GM18861 (cell line): ENCODE data around the gene CCDC136.

Source experiments
- ATAC-seq: cut with Tn5 transposase; IDR thresholded peaks from one replicate; pipeline ENCODE4 v1.9.1; 2021; ENCODE audit not compliant: unreplicated experiment

Gene CCDC136

GRCh38 chr7:128830231-128831177 is 38.7 kb downstream of the CCDC136 start, which contains the start of gene FLNC:
Gene FLNC (plus strand): TSS chr7:128830406. CDS start chr7:128830638, 232 bp downstream.
- ATAC-seq: no peak

DNA sequence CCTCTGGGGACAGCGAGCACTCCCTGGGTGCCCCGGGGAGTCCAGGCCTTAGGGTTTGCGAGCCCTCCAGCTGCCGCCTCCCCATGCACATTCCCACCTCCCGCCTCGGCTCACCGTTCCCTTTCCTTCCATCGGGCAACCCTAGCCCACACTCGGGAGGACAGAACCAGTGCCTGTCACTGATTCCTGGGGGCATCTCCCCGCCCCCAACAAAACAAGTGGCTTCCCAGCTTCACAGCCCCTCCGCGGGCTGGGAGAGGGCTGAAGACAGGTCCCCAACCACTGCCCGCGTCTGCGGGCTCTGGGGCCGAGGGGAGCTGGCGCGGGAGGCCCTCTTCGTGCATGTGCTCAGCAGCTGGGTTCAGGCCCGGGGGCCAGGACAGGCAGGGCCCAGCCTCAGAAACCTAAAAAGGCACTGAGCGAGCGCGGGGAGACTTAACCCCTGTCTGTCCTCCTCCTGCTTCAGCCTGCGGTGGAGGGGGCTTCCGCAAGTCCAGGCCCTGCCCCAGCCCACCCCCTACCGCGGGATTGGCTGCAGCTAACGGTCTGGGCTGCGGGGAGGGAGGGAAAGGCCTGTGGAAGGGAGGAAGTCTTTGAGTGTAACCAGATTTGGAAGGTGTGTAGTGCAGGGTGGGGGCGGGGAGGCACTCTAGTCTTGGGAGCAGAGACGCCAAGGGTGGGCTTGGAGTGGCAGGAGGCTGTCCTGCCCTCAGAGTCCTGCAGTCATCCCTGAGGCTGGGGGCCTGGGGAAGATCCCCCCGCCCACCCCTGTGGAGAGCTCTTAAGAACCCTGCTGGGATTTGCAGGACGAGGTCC is 39.6 kb downstream of the CCDC136 start:
- no peak for ATAC-seq

GRCh38 chr7:128831994-128832879 is 40.5 kb downstream of the CCDC136 start:
- no peak for ATAC-seq

GRCh38 chr7:128832880-128833147 is 41.0 kb downstream of the CCDC136 start:
- no peak for ATAC-seq

GRCh38 chr7:128833148-128833945 is 41.6 kb downstream of the CCDC136 start:
- ATAC-seq: no peak

GRCh38 chr7:128833946-128834325 is 42.2 kb downstream of the CCDC136 start:
- no peak for ATAC-seq

GRCh38 chr7:128835231-128835751 is 43.5 kb downstream of the CCDC136 start:
- no peak for ATAC-seq

- ATAC-seq: no peak
Observed at GRCh38 chr7:128835790-128836641, 44.2 kb downstream of the CCDC136 start.

- no peak for ATAC-seq
Observed at GRCh38 chr7:128836729-128837348, 45.1 kb downstream of the CCDC136 start.

DNA sequence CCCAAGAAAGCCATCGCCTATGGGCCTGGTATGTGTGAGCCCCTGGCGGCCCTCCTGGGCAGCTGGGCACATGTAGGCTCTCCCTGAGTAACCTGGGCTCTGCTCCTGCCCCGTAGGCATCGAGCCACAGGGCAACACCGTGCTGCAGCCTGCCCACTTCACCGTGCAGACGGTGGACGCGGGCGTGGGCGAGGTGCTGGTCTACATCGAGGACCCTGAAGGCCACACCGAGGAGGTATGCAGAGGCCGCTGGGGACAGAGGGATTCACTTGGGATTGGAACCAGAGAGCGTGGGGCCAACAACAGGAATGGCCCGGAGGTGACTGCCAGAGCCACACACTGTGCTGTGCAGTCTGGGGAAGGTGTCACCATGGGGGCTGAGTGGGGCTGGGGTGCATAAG is 45.8 kb downstream of the CCDC136 start:
- no peak for ATAC-seq

GRCh38 chr7:128838109-128838779 is 46.5 kb downstream of the CCDC136 start:
- no peak for ATAC-seq

GRCh38 chr7:128838981-128839731 is 47.4 kb downstream of the CCDC136 start:
- ATAC-seq: no peak

GRCh38 chr7:128839751-128840177 is 48.0 kb downstream of the CCDC136 start:
- ATAC-seq: no peak

GRCh38 chr7:128840326-128841170 is 48.8 kb downstream of the CCDC136 start:
- ATAC-seq: no peak

DNA sequence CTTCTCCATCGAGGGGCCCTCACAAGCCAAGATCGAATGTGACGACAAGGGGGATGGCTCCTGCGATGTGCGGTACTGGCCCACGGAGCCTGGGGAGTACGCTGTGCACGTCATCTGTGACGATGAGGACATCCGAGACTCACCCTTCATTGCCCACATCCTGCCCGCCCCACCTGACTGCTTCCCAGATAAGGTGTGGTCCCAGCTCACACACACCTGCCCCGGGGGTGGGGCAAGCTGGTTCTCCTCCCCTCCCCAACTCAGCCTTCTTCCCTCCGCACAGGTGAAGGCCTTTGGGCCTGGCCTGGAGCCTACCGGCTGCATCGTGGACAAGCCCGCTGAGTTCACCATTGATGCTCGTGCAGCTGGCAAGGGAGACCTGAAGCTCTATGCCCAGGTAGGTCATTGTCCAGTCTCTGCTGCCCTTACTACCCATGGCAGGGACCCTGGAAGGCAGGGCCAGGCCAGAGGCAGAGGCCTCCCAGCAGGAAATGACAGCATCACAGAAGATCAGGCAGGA is 49.5 kb downstream of the CCDC136 start:
- no peak for ATAC-seq
